Uterus (tissue), 2 donors: ENCODE measurements around the gene CCL15.

Source experiments
- POLR2A ChIP-seq, 2 donors: fragments of 450-650 bp; IDR thresholded peaks; one replicate each; pipeline ENCODE4 v1.6.1; 2016; ENCODE audit warnings: antibody characterized with exemption in 2 of 2, mild to moderate bottlenecking in 1 of 2, moderate library complexity in 1 of 2
- TF ChIP-seq, protein P1 (sequence below), 4 experiments: fragments of 200-600 bp in 2 of 4; fragments of 450-650 bp in 2 of 4; sonication (generic) in 2 of 4; IDR thresholded peaks; one replicate each; pipeline ENCODE4 v1.5.1; 2016 to 2019; ENCODE audit warnings: antibody characterized with exemption in 4 of 4, mild to moderate bottlenecking in 2 of 4, moderate library complexity in 1 of 4

DNA sequence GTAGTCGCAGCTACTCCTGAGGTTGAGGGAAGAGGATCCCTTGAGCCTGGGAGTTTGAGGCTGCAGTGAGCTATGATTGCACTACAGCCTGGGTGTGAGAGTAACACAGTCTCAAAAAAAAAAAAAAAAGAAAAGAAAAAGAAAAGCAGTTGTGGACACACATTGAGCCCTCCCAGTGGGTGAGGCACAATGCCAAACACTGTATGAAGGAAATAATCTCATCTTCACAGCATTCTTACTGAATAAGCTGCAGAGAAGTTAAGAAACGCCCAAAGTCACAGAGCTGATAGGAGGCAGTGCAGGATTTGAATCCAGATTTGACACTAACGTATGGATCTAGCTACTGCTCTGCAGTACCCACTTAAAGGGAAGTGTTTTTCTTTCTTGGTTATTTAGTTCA lies 52.0 kb downstream of the CCL15 start:
- TF ChIP-seq, protein P1, sequence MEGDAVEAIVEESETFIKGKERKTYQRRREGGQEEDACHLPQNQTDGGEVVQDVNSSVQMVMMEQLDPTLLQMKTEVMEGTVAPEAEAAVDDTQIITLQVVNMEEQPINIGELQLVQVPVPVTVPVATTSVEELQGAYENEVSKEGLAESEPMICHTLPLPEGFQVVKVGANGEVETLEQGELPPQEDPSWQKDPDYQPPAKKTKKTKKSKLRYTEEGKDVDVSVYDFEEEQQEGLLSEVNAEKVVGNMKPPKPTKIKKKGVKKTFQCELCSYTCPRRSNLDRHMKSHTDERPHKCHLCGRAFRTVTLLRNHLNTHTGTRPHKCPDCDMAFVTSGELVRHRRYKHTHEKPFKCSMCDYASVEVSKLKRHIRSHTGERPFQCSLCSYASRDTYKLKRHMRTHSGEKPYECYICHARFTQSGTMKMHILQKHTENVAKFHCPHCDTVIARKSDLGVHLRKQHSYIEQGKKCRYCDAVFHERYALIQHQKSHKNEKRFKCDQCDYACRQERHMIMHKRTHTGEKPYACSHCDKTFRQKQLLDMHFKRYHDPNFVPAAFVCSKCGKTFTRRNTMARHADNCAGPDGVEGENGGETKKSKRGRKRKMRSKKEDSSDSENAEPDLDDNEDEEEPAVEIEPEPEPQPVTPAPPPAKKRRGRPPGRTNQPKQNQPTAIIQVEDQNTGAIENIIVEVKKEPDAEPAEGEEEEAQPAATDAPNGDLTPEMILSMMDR (IDR thresholded peaks at IDR 0.05): no peak
- no peak for TF ChIP-seq POLR2A (IDR thresholded peaks at IDR 0.05)
